Endothelial cell of coronary artery (primary cell): ENCODE measurements around the gene CD28. TPM values are rescaled to one million over a fixed set of nuclear protein-coding genes. Genes with fewer than 3 reads are reported as not detected.

ENCODE experiments used
- total RNA-seq: library from RNA; depleted of rRNA; stranded (reverse); fragments of >200 nt; gene quantifications from 2 replicates; pipeline ENCODE4 v1.2.3, GENCODE V29; 2014

The CD28 gene
- total RNA-seq: under 0.01 TPM in 2 replicates

DNA sequence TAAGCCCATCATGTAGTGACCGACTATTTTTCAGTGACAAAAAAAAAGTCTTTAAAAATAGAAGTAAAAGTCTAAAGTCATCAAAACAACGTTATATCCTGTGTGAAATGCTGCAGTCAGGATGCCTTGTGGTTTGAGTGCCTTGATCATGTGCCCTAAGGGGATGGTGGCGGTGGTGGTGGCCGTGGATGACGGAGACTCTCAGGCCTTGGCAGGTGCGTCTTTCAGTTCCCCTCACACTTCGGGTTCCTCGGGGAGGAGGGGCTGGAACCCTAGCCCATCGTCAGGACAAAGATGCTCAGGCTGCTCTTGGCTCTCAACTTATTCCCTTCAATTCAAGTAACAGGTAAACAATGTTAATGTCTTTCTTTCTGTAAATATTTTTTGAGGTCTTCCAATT is at the start of gene CD28:
Gene CD28, plus strand, starts transcription at position 237 of the 400 bp plus-strand sequence. Its CDS starts 58 bp downstream, at position 295.

Other genes with a start within 250 kb of the CD28 start
- 31.4 and 38.3 TPM in 2 replicates for gene RAPH1, start 171.3 kb upstream of the CD28 start, total RNA-seq
- gene CTLA4, start 161.1 kb downstream of the CD28 start, total RNA-seq: not detected in 2 replicates
- gene ICOS, start 230.1 kb downstream of the CD28 start, total RNA-seq: not detected in 2 replicates